ENCODE results near the gene FAT3. TPM values are rescaled to one million over a fixed set of nuclear protein-coding genes. Genes with fewer than 3 reads are reported as not detected.

Gene FAT3
- total RNA-seq, 2 experiments from 2014 or later, result not detected

GRCh38 chr11:92219476-92219875 lies 5.1 kb upstream of the FAT3 start:
- Mint-ChIP-seq H3K27ac (no peak overlapping the region), H3K4me3 (no peak overlapping the region), H3K36me3 (ENCODE audit: low read depth) (no peaks in the 10 kb centered on the region), H3K4me1 (no peaks in the 10 kb centered on the region), H3K27me3 (peaks cover 21% of the 10 kb centered on the region), H3K9me3 (no peaks in the 10 kb centered on the region)
- ChIA-PET POLR2A (no interaction called here), CTCF (no interaction called here)
- no peak for DNase-seq

GRCh38 chr11:92222701-92223100 lies 1.9 kb upstream of the FAT3 start:
- no peak overlapping the region for H3K27ac Mint-ChIP-seq

GRCh38 chr11:92224054-92224406 lies 588 bp upstream of the FAT3 start:
- CTCF ChIA-PET, result no interaction called here
- no peak overlapping the region for H3K4me3 Mint-ChIP-seq
- H3K36me3 Mint-ChIP-seq (ENCODE audit: low read depth), result no peaks in the 10 kb centered on the region
- no peaks in the 10 kb centered on the region for H3K4me1 Mint-ChIP-seq
- no peaks in the 10 kb centered on the region for H3K9me3 Mint-ChIP-seq
- no peak for DNase-seq
- POLR2A ChIA-PET, result no interaction called here
- no peak overlapping the region for H3K27ac Mint-ChIP-seq
- peaks cover 53% of the 10 kb centered on the region for H3K27me3 Mint-ChIP-seq

More at GRCh38 chr11:92222701-92223100, 1.9 kb upstream of the FAT3 start:
- no peaks in the 10 kb centered on the region for H3K36me3 Mint-ChIP-seq (ENCODE audit: low read depth)
- H3K4me3 Mint-ChIP-seq, result no peak overlapping the region
- H3K27me3 Mint-ChIP-seq, result peaks cover 42% of the 10 kb centered on the region
- ChIA-PET POLR2A (no interaction called here), CTCF (no interaction called here)
- H3K4me1 Mint-ChIP-seq, result no peaks in the 10 kb centered on the region
- DNase-seq, result no peak
- no peaks in the 10 kb centered on the region for H3K9me3 Mint-ChIP-seq

GRCh38 chr11:92225125-92225567 lies 528 bp downstream of the FAT3 start:
- Mint-ChIP-seq H3K27me3 (peaks cover 57% of the 10 kb centered on the region), H3K36me3 (ENCODE audit: low read depth) (no peaks in the 10 kb centered on the region), H3K9me3 (no peaks in the 10 kb centered on the region), H3K27ac (no peak overlapping the region), H3K4me3 (no peak overlapping the region), H3K4me1 (no peaks in the 10 kb centered on the region)
- POLR2A ChIA-PET, result no interaction called here
- CTCF ChIA-PET, result no interaction called here
- no peak for DNase-seq

- Mint-ChIP-seq H3K4me3 (no peak overlapping the region), H3K9me3 (no peaks in the 10 kb centered on the region), H3K27ac (no peak overlapping the region), H3K36me3 (ENCODE audit: low read depth) (no peaks in the 10 kb centered on the region), H3K27me3 (peaks cover 57% of the 10 kb centered on the region), H3K4me1 (no peaks in the 10 kb centered on the region)
- no peak for DNase-seq
- CTCF ChIA-PET, result no interaction called here
- POLR2A ChIA-PET, result no interaction called here
Observed at GRCh38 chr11:92225568-92226330, 1.1 kb downstream of the FAT3 start.

GRCh38 chr11:92226331-92227229 lies 2.0 kb downstream of the FAT3 start:
- H3K9me3 Mint-ChIP-seq, result no peaks in the 10 kb centered on the region
- H3K27me3 Mint-ChIP-seq, result peaks cover 57% of the 10 kb centered on the region
- H3K4me1 Mint-ChIP-seq, result no peaks in the 10 kb centered on the region
- H3K36me3 Mint-ChIP-seq (ENCODE audit: low read depth), result no peaks in the 10 kb centered on the region
- CTCF ChIA-PET, result interaction anchor here (0.6 kb wide), 1 partner anchor 72 kb away, joined by 4 read pairs; no protein-coding TSS in a partner anchor
- no peak overlapping the region for H3K4me3 Mint-ChIP-seq
- no peak for DNase-seq
- POLR2A ChIA-PET, result no interaction called here
- H3K27ac Mint-ChIP-seq, result no peak overlapping the region

- no peaks in the 10 kb centered on the region for H3K36me3 Mint-ChIP-seq (ENCODE audit: low read depth)
- ChIA-PET CTCF (interaction anchor here (0.6 kb wide), 1 partner anchor 73 kb away, joined by 4 read pairs; no protein-coding TSS in a partner anchor), POLR2A (no interaction called here)
- no peak overlapping the region for H3K27ac Mint-ChIP-seq
- H3K4me3 Mint-ChIP-seq, result no peak overlapping the region
- DNase-seq, result no peak
- H3K9me3 Mint-ChIP-seq, result no peaks in the 10 kb centered on the region
- no peaks in the 10 kb centered on the region for H3K4me1 Mint-ChIP-seq
- H3K27me3 Mint-ChIP-seq, result peaks cover 54% of the 10 kb centered on the region
Observed at GRCh38 chr11:92227230-92227814, 2.7 kb downstream of the FAT3 start.

- DNase-seq, result no peak
- no peak overlapping the region for H3K27ac Mint-ChIP-seq
- POLR2A ChIA-PET, result no interaction called here
- no peaks in the 10 kb centered on the region for H3K9me3 Mint-ChIP-seq
- CTCF ChIA-PET, result no interaction called here
- H3K4me3 Mint-ChIP-seq, result no peak overlapping the region
- peaks cover 47% of the 10 kb centered on the region for H3K27me3 Mint-ChIP-seq
- H3K36me3 Mint-ChIP-seq (ENCODE audit: low read depth), result no peaks in the 10 kb centered on the region
- no peaks in the 10 kb centered on the region for H3K4me1 Mint-ChIP-seq
Observed at GRCh38 chr11:92227959-92228935, 3.6 kb downstream of the FAT3 start.

GRCh38 chr11:92236856-92237255 lies 12.2 kb downstream of the FAT3 start:
- H3K4me3 Mint-ChIP-seq, result no peak overlapping the region
- no peak for DNase-seq
- H3K4me1 Mint-ChIP-seq, result no peaks in the 10 kb centered on the region
- POLR2A ChIA-PET, result no interaction called here
- H3K36me3 Mint-ChIP-seq (ENCODE audit: low read depth), result no peaks in the 10 kb centered on the region
- no peak overlapping the region for H3K27ac Mint-ChIP-seq
- no peaks in the 10 kb centered on the region for H3K9me3 Mint-ChIP-seq
- CTCF ChIA-PET, result no interaction called here
- no peaks in the 10 kb centered on the region for H3K27me3 Mint-ChIP-seq

GRCh38 chr11:92240916-92241315 lies 16.3 kb downstream of the FAT3 start:
- no peaks in the 10 kb centered on the region for H3K36me3 Mint-ChIP-seq (ENCODE audit: low read depth)
- ChIA-PET CTCF (no interaction called here), POLR2A (no interaction called here)
- H3K9me3 Mint-ChIP-seq, result no peaks in the 10 kb centered on the region
- H3K27ac Mint-ChIP-seq, result no peak overlapping the region
- H3K4me1 Mint-ChIP-seq, result no peaks in the 10 kb centered on the region
- DNase-seq, result no peak
- no peaks in the 10 kb centered on the region for H3K27me3 Mint-ChIP-seq
- H3K4me3 Mint-ChIP-seq, result no peak overlapping the region

GRCh38 chr11:92245700-92246271 lies 21.2 kb downstream of the FAT3 start:
- Mint-ChIP-seq H3K4me3 (no peak overlapping the region), H3K4me1 (no peaks in the 10 kb centered on the region), H3K36me3 (ENCODE audit: low read depth) (no peaks in the 10 kb centered on the region), H3K27ac (no peak overlapping the region), H3K9me3 (no peaks in the 10 kb centered on the region), H3K27me3 (no peaks in the 10 kb centered on the region)
- ChIA-PET POLR2A (no interaction called here), CTCF (interaction anchor here (0.6 kb wide), 1 partner anchor 17 kb away, joined by 3 read pairs; no protein-coding TSS in a partner anchor)
- DNase-seq, result no peak

- DNase-seq, result no peak
- Mint-ChIP-seq H3K36me3 (ENCODE audit: low read depth) (no peaks in the 10 kb centered on the region), H3K27me3 (no peaks in the 10 kb centered on the region), H3K4me1 (no peaks in the 10 kb centered on the region), H3K27ac (no peak overlapping the region), H3K4me3 (no peak overlapping the region), H3K9me3 (no peaks in the 10 kb centered on the region)
- POLR2A ChIA-PET, result no interaction called here
- CTCF ChIA-PET, result no interaction called here
Observed at GRCh38 chr11:92246630-92247029, 22.0 kb downstream of the FAT3 start.

Measured in activated CD4-positive, alpha-beta T cell treated with anti-CD3 and anti-CD28 coated beads, Interleukin-2, amount 10 ng/mL, durations not matched to agents 7 days and 5 days (primary cell).